Heart left ventricle (tissue), 16 donors: ENCODE results near the gene CTNNA3. TPM values are rescaled to one million over a fixed set of nuclear protein-coding genes. Genes with fewer than 3 reads are reported as not detected.

Experiments used
- ATAC-seq, 4 donors: fragments of 200-7000 bp; cut with Tn5 transposase; one replicate each; pipeline ENCODE4 v1.9.1; 2020 to 2022; ENCODE audit warnings: moderate library complexity in 4 of 4, mild to moderate bottlenecking in 3 of 4, moderate number of reproducible peaks in 1 of 4
- DNase-seq, 5 donors: peaks; one replicate each; pipeline ENCODE4 v3.0.0-alpha.2; 2020
- H3K27ac ChIP-seq, 12 donors: fragments of 200-600 bp; sonication (generic) in 4 of 12; one replicate each; pipeline versions ENCODE4 v1.5.0 to v1.8.0; 2016 to 2022; ENCODE audit warnings: mild to moderate bottlenecking in 2 of 12
- H3K27me3 ChIP-seq, 9 donors: fragments of 200-600 bp; sonication (generic) in 2 of 9; one replicate each; pipeline versions ENCODE4 v1.5.1 to v1.8.0; 2016 to 2022; ENCODE audit warnings: mild to moderate bottlenecking in 3 of 9
- H3K36me3 ChIP-seq, 9 donors: fragments of 200-600 bp; sonication (generic) in 2 of 9; one replicate each; pipeline versions ENCODE4 v1.5.0 to v1.8.0; 2018 to 2022; ENCODE audit warnings: mild to moderate bottlenecking in 2 of 9
- H3K4me1 ChIP-seq, 12 donors: fragments of 200-600 bp; sonication (generic) in 4 of 12; one replicate each; pipeline versions ENCODE4 v1.5.0 to v1.8.0; 2016 to 2022; ENCODE audit warnings: mild to moderate bottlenecking in 3 of 12
- H3K4me3 ChIP-seq, 12 donors: fragments of 200-600 bp; sonication (generic) in 4 of 12; one replicate each; pipeline versions ENCODE4 v1.5.0 to v1.8.0; 2017 to 2022; ENCODE audit warnings: mild to moderate bottlenecking in 9 of 12, moderate library complexity in 4 of 12
- H3K9me3 ChIP-seq, 12 donors: fragments of 200-600 bp; sonication (generic) in 4 of 12; one replicate each; pipeline versions ENCODE4 v1.5.0 to v1.8.0; 2016 to 2022; ENCODE audit warnings: mild to moderate bottlenecking in 1 of 12
- POLR2A ChIP-seq, 2 donors: fragments of 450-650 bp; IDR thresholded peaks; one replicate each; pipeline ENCODE4 v1.6.1; 2017; ENCODE audit warnings: antibody characterized with exemption in 2 of 2, mild to moderate bottlenecking in 2 of 2, moderate library complexity in 2 of 2
- WGBS, 4 donors: extraction: QIAGEN DNeasy Blood & Tissue Kit in 2 of 4; methylation state at CpG; one replicate each; pipeline versions ENCODE4 v1.1.5 to v1.1.7; 2013 to 2018; 5-methylcytosine and 5-hydroxymethylcytosine counted together
- intact Hi-C, 10 donors: fragments of 100-400 bp; cut with DNase I; formaldehyde crosslinking; loops; one replicate each; pipeline versions ENCODE4 v1.11.1 to v1.14.2; 2022
- polyA plus RNA-seq, 2 donors: library from polyadenylated mRNA; stranded (reverse); fragments of 200-250 nt; gene quantifications; one replicate each; pipeline ENCODE4 v1.2.3, GENCODE V29; 2013
- total RNA-seq, 9 donors: library from RNA; depleted of rRNA in 2 of 9; stranded (reverse); fragments of >200 nt in 2 of 9; fragmentation: NEBNext Ultra II Directional in 3 of 9; extraction: Animal tissue kit (Norgen Biotek cat#: 25700) in 3 of 9; gene quantifications; one replicate each; pipeline versions ENCODE4 v1.1.0 to v1.2.4, GENCODE V29; 2016 to 2023
- TF ChIP-seq, protein P1 (sequence below), 12 donors: fragments of 200-600 bp; sonication (generic) in 4 of 12; IDR thresholded peaks; one replicate each; pipeline versions ENCODE4 v1.5.0 to v1.8.0; 2018 to 2022; ENCODE audit warnings: antibody characterized with exemption in 12 of 12, mild to moderate bottlenecking in 5 of 12
- donor health status: ischemic (EF 13 %, LVEDD 7.1; RV severe dilation, severe dysfunction).
- donor health status: healthy with polysubstance abuse.
- donor health status: DM: no; HTN: yes; CAD: no.
- donor health status: DM: no; HTN: no; CAD: no.
- donor health status: ischemic (EF 25% LVEDD 6.9; RV normal size, moderate dysfunction).
- donor health status: ischemic (EF 25% LVEDD 5.7; RV mildly dilated, moderate dysfunction).
- donor health status: healthy.
- donor health status: DM: yes; HTN: yes; CAD: no.
- donor health status: ischemic (EF 35%, LVEDD 5.7; RV mildly dilated, moderate dysfunction).
- donor health status: nonischemic (EF 11% LVEDD 7.7; RV severe dilation, severe dysfunction).
- donor health status: DM: yes; HTN: yes; CAD: no.
- donor health status: PGD.
- donor health status: ischemic (EF 29% LVEDD 5.4; RV normal size, mild dysfunction).
- donor health status: nonischemic (EF 23%, LVEDD 6.1; RV moderate dilation, normal function).

The CTNNA3 gene
- total and polyA plus RNA-seq, 11 donors, result 4.8 to 200 (median 99.0) TPM

DNA sequence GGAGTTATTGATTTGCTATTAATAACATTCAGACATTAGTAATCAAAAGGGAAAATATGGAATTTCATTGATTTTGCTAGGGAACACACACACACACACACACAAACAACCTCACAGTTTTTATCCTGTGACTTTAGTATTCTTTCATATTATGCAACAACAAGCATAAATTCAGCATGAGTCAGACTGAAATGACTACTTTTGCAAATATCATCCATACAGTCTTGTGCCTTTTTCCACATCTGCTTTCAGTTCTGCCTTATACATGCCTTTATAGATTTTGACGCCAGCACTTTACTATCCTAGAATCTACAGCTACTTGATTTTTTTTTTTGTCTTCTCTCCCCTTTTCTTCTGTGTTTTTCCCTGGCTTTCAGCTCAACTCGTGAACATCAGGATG, 1745.9 kb downstream of the CTNNA3 start:
- 65 to 68% (median 68%) methylated on average over 2 of the region's 2 CpGs for WGBS, 4 donors
- ATAC-seq, result no peak
- intact Hi-C loops, result no loop called here

DNA sequence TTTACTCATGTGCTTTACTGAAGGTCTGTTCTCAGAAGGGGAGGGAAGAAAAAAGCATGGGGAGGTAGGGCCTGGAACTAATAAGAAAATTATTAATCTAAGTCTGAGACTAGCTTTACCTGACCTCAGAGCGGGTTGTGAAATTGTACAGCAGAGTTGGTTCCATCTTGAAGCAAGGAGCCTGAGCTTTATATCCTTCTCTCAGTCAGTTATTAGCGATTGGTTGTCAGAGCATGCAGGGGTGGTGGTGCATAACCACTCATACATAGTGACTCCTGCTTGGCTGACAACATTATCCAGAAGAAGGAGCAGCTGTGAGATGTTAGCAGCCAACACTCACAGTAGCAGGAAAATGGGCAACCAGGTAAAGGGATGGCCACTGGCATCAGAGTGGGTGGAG, 1746.5 kb downstream of the CTNNA3 start:
- intact Hi-C loops, result no loop called here
- no peak for TF ChIP-seq POLR2A (IDR thresholded peaks at IDR 0.05)
- TF ChIP-seq, protein P1, sequence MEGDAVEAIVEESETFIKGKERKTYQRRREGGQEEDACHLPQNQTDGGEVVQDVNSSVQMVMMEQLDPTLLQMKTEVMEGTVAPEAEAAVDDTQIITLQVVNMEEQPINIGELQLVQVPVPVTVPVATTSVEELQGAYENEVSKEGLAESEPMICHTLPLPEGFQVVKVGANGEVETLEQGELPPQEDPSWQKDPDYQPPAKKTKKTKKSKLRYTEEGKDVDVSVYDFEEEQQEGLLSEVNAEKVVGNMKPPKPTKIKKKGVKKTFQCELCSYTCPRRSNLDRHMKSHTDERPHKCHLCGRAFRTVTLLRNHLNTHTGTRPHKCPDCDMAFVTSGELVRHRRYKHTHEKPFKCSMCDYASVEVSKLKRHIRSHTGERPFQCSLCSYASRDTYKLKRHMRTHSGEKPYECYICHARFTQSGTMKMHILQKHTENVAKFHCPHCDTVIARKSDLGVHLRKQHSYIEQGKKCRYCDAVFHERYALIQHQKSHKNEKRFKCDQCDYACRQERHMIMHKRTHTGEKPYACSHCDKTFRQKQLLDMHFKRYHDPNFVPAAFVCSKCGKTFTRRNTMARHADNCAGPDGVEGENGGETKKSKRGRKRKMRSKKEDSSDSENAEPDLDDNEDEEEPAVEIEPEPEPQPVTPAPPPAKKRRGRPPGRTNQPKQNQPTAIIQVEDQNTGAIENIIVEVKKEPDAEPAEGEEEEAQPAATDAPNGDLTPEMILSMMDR (IDR thresholded peaks at IDR 0.05), result no peak
- Histone ChIP-seq H3K9me3 (no peaks in the 10 kb centered on the region), H3K4me3 (no peak overlapping the region), H3K4me1 (no peaks in the 10 kb centered on the region), H3K27ac (no peak overlapping the region), H3K36me3 (no peaks in the 10 kb centered on the region), H3K27me3 (no peaks in the 10 kb centered on the region)
- DNase-seq (no peak), ATAC-seq (no peak)
- 48 to 71% (median 60%) methylated on average over 2 of the region's 2 CpGs for WGBS, 4 donors

More for the DNA sequence above, 1745.9 kb downstream of the CTNNA3 start:
- H3K36me3 ChIP-seq, result no peaks in the 10 kb centered on the region
- no peak for DNase-seq
- no peak overlapping the region for H3K27ac ChIP-seq
- TF ChIP-seq POLR2A (IDR thresholded peaks at IDR 0.05), result no peak
- TF ChIP-seq, protein P1 (IDR thresholded peaks at IDR 0.05), result no peak
- no peaks in the 10 kb centered on the region for H3K4me1 ChIP-seq
- H3K4me3 ChIP-seq, result no peak overlapping the region
- H3K27me3 ChIP-seq, result no peaks in the 10 kb centered on the region
- no peaks in the 10 kb centered on the region for H3K9me3 ChIP-seq

DNA sequence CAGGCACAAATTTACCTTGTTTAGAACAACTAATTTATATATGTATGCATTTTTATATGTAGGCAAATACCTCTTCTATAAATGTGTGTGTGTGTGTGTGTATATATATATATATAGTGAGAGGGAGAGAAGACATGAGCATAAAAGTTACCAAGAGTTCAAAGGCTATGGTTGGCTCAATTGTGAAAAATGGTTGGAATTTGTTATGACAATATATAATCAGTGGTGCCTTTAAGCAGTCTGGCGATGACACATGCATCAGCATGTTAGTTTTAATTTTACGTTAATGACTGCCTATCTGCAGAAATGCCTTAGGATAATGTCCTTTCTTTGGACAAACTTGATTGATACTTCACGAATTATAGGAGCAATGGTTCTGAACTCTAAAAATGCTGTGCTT, 1750.9 kb downstream of the CTNNA3 start:
- Histone ChIP-seq H3K27ac (no peak overlapping the region), H3K27me3 (no peaks in the 10 kb centered on the region), H3K4me1 (no peaks in the 10 kb centered on the region), H3K36me3 (no peaks in the 10 kb centered on the region), H3K4me3 (no peak overlapping the region), H3K9me3 (no peaks in the 10 kb centered on the region)
- ATAC-seq (no peak), DNase-seq (no peak)
- TF ChIP-seq, protein P1 (IDR thresholded peaks at IDR 0.05), result no peak
- TF ChIP-seq POLR2A (IDR thresholded peaks at IDR 0.05), result no peak
- WGBS, 4 donors, result 82 to 88% (median 87%) methylated on average over 3 of the region's 3 CpGs
- intact Hi-C loops, result no loop called here

DNA sequence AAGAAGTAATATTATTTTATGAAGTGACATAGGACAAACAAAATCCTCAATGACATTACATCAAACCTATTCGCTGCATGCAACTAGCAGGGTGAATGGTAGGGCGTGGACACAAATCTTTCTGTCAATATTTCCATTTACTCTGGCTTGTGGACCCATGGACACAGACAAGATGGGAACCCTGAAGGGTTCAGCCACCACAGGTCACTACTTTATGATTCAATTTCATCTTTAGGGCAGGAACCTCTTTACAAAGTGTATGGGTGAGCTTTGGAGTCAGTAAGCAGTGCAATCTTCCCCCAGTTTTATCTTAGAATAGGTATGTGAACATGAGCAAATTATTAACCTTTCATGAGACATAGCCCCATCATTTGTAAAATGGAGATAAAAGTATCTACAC, 1752.5 kb downstream of the CTNNA3 start:
- no peak overlapping the region for H3K27ac ChIP-seq
- H3K4me3 ChIP-seq, result no peak overlapping the region
- no peaks in the 10 kb centered on the region for H3K4me1 ChIP-seq
- no peaks in the 10 kb centered on the region for H3K9me3 ChIP-seq
- intact Hi-C loops, result no loop called here
- H3K36me3 ChIP-seq, result no peaks in the 10 kb centered on the region
- no peak for TF ChIP-seq POLR2A (IDR thresholded peaks at IDR 0.05)
- TF ChIP-seq, protein P1 (IDR thresholded peaks at IDR 0.05), result no peak
- WGBS, 4 donors, result 91 to 96% (median 92%) methylated on average over 2 of the region's 2 CpGs
- DNase-seq (no peak), ATAC-seq (no peak)
- H3K27me3 ChIP-seq, result no peaks in the 10 kb centered on the region
